Bronchial epithelial cell (primary cell): ENCODE results near the gene PAPSS1. TPM values are rescaled to one million over a fixed set of nuclear protein-coding genes. Genes with fewer than 3 reads are reported as not detected.
A peak's percentile ranks its signal among the peaks of the same experiment; 100 is the strongest.

ENCODE experiments used
- DNase-seq: peaks from one replicate; pipeline ENCODE4 v3.0.0-alpha.2; 2010; ENCODE audit warnings: low read depth
- FAIRE-seq: peaks from 2 replicates; lab custom pipeline; 2011; peaks lifted over from hg19 to GRCh38; lab: Jason Lieb, UNC
- H3K27me3 ChIP-seq: 2 replicates; pipeline ENCODE4 v1.5.1; 2011; ENCODE audit warnings: low read length; ENCODE audit not compliant: control insufficient read depth, insufficient read depth
- H3K36me3 ChIP-seq: 2 replicates; pipeline ENCODE4 v1.5.1; 2011; ENCODE audit warnings: low read length; ENCODE audit not compliant: control insufficient read depth, insufficient read depth
- H3K4me3 ChIP-seq: 2 replicates; pipeline ENCODE4 v1.5.1; 2011; ENCODE audit warnings: mild to moderate bottlenecking, low read depth, low read length, control low read depth
- CTCF ChIP-seq: IDR thresholded peaks from 2 replicates; pipeline ENCODE4 v1.5.1; 2011; ENCODE audit warnings: mild to moderate bottlenecking, moderate library complexity, low read length, control low read depth, inconsistent platforms; ENCODE audit not compliant: insufficient read depth, severe bottlenecking
- total RNA-seq: library from RNA; depleted of rRNA; stranded (reverse); fragments of >200 nt; gene quantifications from 2 replicates; pipeline ENCODE4 v1.2.1, GENCODE V29; 2014

Gene PAPSS1
- total RNA-seq, 1 donor from 2014 or later: 55.8 TPM

DNA sequence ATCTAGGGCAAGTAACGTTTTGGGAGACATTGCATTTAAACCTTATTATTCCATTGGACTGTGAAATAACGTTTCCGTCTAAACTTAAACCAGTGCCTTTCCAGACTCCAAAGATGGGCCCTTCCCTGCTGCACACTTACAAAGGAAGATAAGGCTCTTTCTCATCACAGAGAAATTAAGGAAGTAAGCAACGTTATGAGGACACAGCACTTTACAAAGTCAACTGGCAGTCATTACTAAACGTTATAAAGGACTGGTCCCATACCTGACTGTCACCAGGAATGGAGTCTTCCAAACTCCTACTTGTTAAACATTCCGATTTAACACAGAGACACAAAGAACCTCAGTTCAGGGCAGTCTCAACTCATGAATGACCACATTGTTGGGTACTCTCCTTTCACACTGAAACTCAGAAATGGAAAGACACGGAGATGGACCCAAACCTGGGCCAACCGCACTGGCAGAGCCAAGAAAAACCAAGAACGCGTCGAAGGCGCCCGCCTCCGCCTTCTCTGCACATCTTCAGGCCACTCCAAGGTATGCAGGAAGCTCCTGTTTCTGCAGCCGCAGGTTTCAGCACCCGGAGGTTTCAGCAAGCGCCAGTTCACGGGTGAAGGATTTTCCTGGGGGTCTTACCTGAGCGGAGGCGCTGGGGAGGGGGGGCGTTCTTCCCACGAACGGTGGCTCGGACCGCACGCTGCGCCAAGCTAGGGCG is 670 bp downstream of the PAPSS1 start:
- TF ChIP-seq CTCF: no peak

GRCh38 chr4:107718351-107718965 is 1.6 kb downstream of the PAPSS1 start:
- H3K36me3 ChIP-seq: no peaks in the 10 kb centered on the region
- no peak overlapping the region for H3K4me3 ChIP-seq
- no peak for TF ChIP-seq CTCF
- DNase-seq (no peak), FAIRE-seq (no peak)
- H3K27me3 ChIP-seq: no peaks in the 10 kb centered on the region

More for the DNA sequence above, 670 bp downstream of the PAPSS1 start:
- peak overlapping the region; percentile 88 for H3K4me3 ChIP-seq
- no peaks in the 10 kb centered on the region for H3K27me3 ChIP-seq
- DNase-seq: peak; percentile 50
- no peaks in the 10 kb centered on the region for H3K36me3 ChIP-seq
- FAIRE-seq: no peak

DNA sequence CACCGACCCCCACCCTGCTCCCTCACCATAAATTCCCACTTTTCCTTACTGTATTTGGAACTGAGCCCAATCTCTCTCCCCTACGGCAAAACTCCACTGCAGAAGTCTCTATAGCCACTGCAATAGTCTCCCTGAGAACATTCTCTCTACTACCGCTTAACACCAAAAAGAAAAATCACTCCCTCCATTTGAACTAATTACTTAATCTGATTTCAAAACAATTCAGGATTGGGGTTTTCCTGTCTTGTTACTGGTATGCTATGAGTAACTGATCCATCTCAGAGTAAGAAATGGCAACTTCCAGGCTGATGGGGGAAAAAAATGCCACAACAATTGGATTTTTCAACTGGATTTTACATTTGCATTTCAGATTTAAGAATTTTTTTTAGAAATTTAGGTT is 5.8 kb downstream of the PAPSS1 start:
- H3K36me3 ChIP-seq: no peaks in the 10 kb centered on the region
- H3K4me3 ChIP-seq: no peak overlapping the region
- no peak for TF ChIP-seq CTCF
- H3K27me3 ChIP-seq: no peaks in the 10 kb centered on the region
- FAIRE-seq: no peak
- DNase-seq: no peak

DNA sequence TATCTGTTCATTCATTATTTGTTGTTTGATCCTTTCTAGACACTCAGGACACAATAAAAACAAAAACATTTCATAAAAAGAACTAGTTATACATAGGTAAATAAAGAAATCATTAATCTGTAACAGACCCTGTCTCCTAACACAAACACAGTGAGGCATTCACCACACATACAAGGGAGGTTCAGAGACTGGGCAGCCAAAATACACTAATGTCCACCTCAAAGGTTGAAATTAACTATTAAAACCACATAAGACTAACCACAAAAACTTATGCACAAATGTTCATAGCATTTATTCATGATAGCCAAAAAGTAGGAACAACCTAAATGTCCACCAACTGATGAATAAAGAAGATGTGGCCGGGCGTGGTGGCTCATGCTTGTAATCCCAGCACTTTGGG is 7.8 kb downstream of the PAPSS1 start:
- no peak for DNase-seq
- FAIRE-seq: no peak
- Histone ChIP-seq H3K4me3 (no peak overlapping the region), H3K36me3 (no peaks in the 10 kb centered on the region), H3K27me3 (no peaks in the 10 kb centered on the region)
- TF ChIP-seq CTCF: no peak

GRCh38 chr4:107711831-107712230 is 8.2 kb downstream of the PAPSS1 start:
- Histone ChIP-seq H3K36me3 (no peaks in the 10 kb centered on the region), H3K4me3 (no peak overlapping the region), H3K27me3 (no peaks in the 10 kb centered on the region)
- DNase-seq (no peak), FAIRE-seq (no peak)
- no peak for TF ChIP-seq CTCF
